ENCODE measurements around the gene TMEM200B.

GRCh38 chr1:29129916-29130315 lies 6.2 kb upstream of the TMEM200B start:
- no peak for TF ChIP-seq CTCF (IDR thresholded peaks at IDR 0.05)
- TF ChIP-seq POLR2A (IDR thresholded peaks at IDR 0.05): no peak

Data from heart left ventricle (tissue), 13 donors.